PC-9 (cell line): Measurements from ENCODE around the gene ALB. TPM values are rescaled to one million over a fixed set of nuclear protein-coding genes. Genes with fewer than 3 reads are reported as not detected.
"Not testable (repeated sequence)": the region's sequence is repeated elsewhere in the genome, so short reads cannot be mapped to it uniquely, and the experiment has no call there.

ENCODE experiments used
- Bru-seq: library from RNA; stranded (reverse); fragments of 400-500 nt; gene quantifications from one replicate; lab custom pipeline; 2021; lab: Mats Ljungman, UMichigan
- BruChase-seq, 2 experiments: library from RNA; stranded (reverse); fragments of 400-500 nt; gene quantifications; one replicate each; lab custom pipeline; 2021; lab: Mats Ljungman, UMichigan
- BruUV-seq: library from RNA; stranded (reverse); fragments of 400-500 nt; replicated peaks from 2 replicates; lab custom pipeline; 2021; lab: Mats Ljungman, UMichigan
- CTCF ChIA-PET: fragments of 300-600 bp; sonication (Branson Sonifier 250); formaldehyde crosslinking; loops from one replicate; lab custom pipeline; 2022; ENCODE audit warnings: antibody characterized with exemption; lab: Charles Lee
- POLR2A ChIA-PET: fragments of 300-600 bp; sonication (Branson Sonifier 250); formaldehyde crosslinking; loops from one replicate; lab custom pipeline; 2022; ENCODE audit warnings: antibody characterized with exemption; ENCODE audit not compliant: unreplicated experiment; lab: Charles Lee
- DNase-seq, 2 experiments: peaks; one replicate each; pipeline versions ENCODE4 v3.0.0 to v3.0.0-alpha.2; 2015 to 2022; ENCODE audit warnings: mixed read lengths in 1 of 2
- H2AFZ ChIP-seq: fragments of 200-600 bp; sonication (generic); 2 replicates; pipeline ENCODE4 v1.8.1; 2017; ENCODE audit warnings: antibody characterized with exemption
- H3F3A ChIP-seq: fragments of 200-600 bp; sonication (generic); 2 replicates; pipeline ENCODE4 v1.8.1; 2017; ENCODE audit warnings: antibody characterized with exemption, mild to moderate bottlenecking, low read depth; ENCODE audit not compliant: insufficient read depth
- H3K27ac ChIP-seq: fragments of 200-600 bp; sonication (generic); 2 replicates; pipeline ENCODE4 v1.6.1; 2016; ENCODE audit warnings: mixed run types
- H3K27me3 ChIP-seq: fragments of 200-600 bp; sonication (generic); 2 replicates; pipeline ENCODE4 v1.6.1; 2016; ENCODE audit warnings: low read depth, mixed run types; ENCODE audit not compliant: insufficient read depth
- H3K36me3 ChIP-seq: fragments of 200-600 bp; sonication (generic); 2 replicates; pipeline ENCODE4 v1.6.1; 2016; ENCODE audit warnings: low read depth, mixed run types
- H3K4me1 ChIP-seq: fragments of 200-600 bp; sonication (generic); replicated peaks from 2 replicates; pipeline ENCODE4 v1.6.1; 2016; ENCODE audit warnings: mixed run types; ENCODE audit not compliant: insufficient read depth
- H3K4me2 ChIP-seq: fragments of 200-600 bp; sonication (generic); 2 replicates; pipeline ENCODE4 v1.6.1; 2017; ENCODE audit warnings: mixed run types
- H3K4me3 ChIP-seq: fragments of 200-600 bp; sonication (generic); 2 replicates; pipeline ENCODE4 v1.6.1; 2016; ENCODE audit warnings: mixed run types
- H3K79me2 ChIP-seq: fragments of 200-600 bp; sonication (generic); 2 replicates; pipeline ENCODE4 v1.6.1; 2017; ENCODE audit warnings: low read depth, mixed run types
- H3K9me2 ChIP-seq: fragments of 200-600 bp; sonication (generic); 2 replicates; pipeline ENCODE4 v1.8.1; 2017; ENCODE audit warnings: mild to moderate bottlenecking; ENCODE audit not compliant: insufficient read depth
- H3K9me3 ChIP-seq: fragments of 200-600 bp; sonication (generic); 2 replicates; pipeline ENCODE4 v1.8.1; 2016; ENCODE audit warnings: low read depth; ENCODE audit not compliant: insufficient read depth
- H4K20me1 ChIP-seq: fragments of 200-600 bp; sonication (generic); 2 replicates; pipeline ENCODE4 v1.8.1; 2017; ENCODE audit not compliant: insufficient read depth
- CTCF ChIP-seq: fragments of 200-600 bp; sonication (generic); conservative IDR thresholded peaks from 2 replicates; pipeline ENCODE4 v1.6.1; 2017; ENCODE audit warnings: mixed run types, antibody characterized with exemption, mild to moderate bottlenecking, moderate library complexity
- EZH2 ChIP-seq: fragments of 200-600 bp; sonication (generic); IDR thresholded peaks from 2 replicates; pipeline ENCODE4 v1.8.0; 2017; ENCODE audit warnings: antibody characterized with exemption, low read depth
- intact Hi-C: fragments of 100-400 bp; cut with micrococcal nuclease; formaldehyde crosslinking; loops from one replicate; pipeline ENCODE4 v1.10.0; 2022; ENCODE audit not compliant: unreplicated experiment
- long read RNA-seq: library from polyadenylated mRNA; stranded (forward); transcript quantifications from one replicate; pipeline ENCODE4 v2.0.0, GENCODE V29; 2022
- total RNA-seq: library from RNA; stranded (reverse); gene quantifications from 2 replicates; pipeline ENCODE4 v1.2.3, GENCODE V29; 2021

ALB gene
- total RNA-seq (not detected in 2 replicates), Bru-seq, nascent RNA (not detected), BruChase-seq, experiment 1, labeled RNA remaining after a 2-hour chase (percentile 13 among the genes with signal in this experiment), BruChase-seq, experiment 2, labeled RNA remaining after a 6-hour chase (not detected)
- long read RNA-seq, result 0 reads

DNA sequence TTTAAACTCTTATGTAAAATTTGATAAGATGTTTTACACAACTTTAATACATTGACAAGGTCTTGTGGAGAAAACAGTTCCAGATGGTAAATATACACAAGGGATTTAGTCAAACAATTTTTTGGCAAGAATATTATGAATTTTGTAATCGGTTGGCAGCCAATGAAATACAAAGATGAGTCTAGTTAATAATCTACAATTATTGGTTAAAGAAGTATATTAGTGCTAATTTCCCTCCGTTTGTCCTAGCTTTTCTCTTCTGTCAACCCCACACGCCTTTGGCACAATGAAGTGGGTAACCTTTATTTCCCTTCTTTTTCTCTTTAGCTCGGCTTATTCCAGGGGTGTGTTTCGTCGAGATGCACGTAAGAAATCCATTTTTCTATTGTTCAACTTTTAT is at the start of gene ALB:
TSS of gene ALB (plus strand) at position 246 of the 400 bp plus-strand sequence. CDS start at position 287, 41 bp downstream.
- DNase-seq, result no peak
- intact Hi-C loops, result no loop called here
- no peaks in the 10 kb centered on the region for H4K20me1 ChIP-seq
- H3F3A ChIP-seq, result no peaks in the 10 kb centered on the region
- ChIA-PET POLR2A (no interaction called here), CTCF (no interaction called here)
- no peaks in the 10 kb centered on the region for H3K4me1 ChIP-seq
- no peaks in the 10 kb centered on the region for H3K36me3 ChIP-seq
- TF ChIP-seq EZH2, result no peak
- no peak for TF ChIP-seq CTCF
- H3K4me2 ChIP-seq, result no peak within 1 kb of the TSS
- H3K27ac ChIP-seq, result no peak within 1 kb of the TSS
- no peaks in the 10 kb centered on the region for H3K27me3 ChIP-seq
- H3K9me3 ChIP-seq, result no peaks in the 10 kb centered on the region
- BruUV-seq, result no TSS peak
- no peak within 1 kb of the TSS for H3K4me3 ChIP-seq
- H3K79me2 ChIP-seq, result no peaks in the 10 kb centered on the region
- no peaks in the 10 kb centered on the region for H3K9me2 ChIP-seq
- no peak within 1 kb of the TSS for H2AFZ ChIP-seq

GRCh38 chr4:73357174-73357573 is 46.9 kb upstream of the ALB start:
- H3K4me1 ChIP-seq, H3K27me3 ChIP-seq, H3K4me3 ChIP-seq, H2AFZ ChIP-seq, intact Hi-C loops, H3F3A ChIP-seq, BruUV-seq, POLR2A ChIA-PET, H3K36me3 ChIP-seq, H4K20me1 ChIP-seq, H3K27ac ChIP-seq, H3K9me3 ChIP-seq, CTCF ChIA-PET, DNase-seq, H3K79me2 ChIP-seq, H3K9me2 ChIP-seq, H3K4me2 ChIP-seq: not testable (repeated sequence)

DNA sequence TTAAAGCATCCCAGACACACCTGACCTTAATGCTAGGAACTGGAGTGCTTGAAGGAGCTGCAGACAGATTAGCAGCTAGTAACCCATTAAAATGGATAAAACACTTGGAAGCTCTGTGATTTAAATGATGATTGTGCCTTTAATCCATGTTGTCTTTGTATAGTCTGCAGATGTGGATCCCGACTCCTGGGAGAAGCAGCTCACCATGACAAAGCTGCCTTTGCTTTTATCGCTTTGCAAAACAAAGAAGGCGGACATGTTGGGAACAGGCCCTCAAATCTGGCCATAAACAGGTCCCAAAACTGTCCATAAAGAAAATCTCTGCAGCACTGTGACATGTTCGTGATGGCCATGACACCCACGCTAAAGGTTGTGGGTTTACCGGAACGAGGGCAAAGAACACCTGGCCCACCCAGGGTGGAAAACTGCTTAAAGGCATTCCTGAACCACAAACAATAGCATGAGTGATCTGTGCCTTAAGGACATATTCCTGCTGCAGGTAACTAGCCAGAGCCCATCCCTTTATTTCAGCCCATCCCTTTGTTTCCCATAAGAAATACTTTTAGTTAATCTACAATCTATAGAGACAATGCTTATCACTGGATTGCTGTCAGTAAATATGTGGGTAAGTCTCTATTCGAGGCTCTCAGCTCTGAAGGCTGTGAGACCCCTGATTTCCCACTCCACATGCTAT is 34.4 kb upstream of the ALB start:
- H3F3A ChIP-seq, H3K4me3 ChIP-seq, BruUV-seq, H4K20me1 ChIP-seq, H3K4me1 ChIP-seq, H3K27ac ChIP-seq, H2AFZ ChIP-seq, POLR2A ChIA-PET, H3K79me2 ChIP-seq, H3K9me2 ChIP-seq, CTCF ChIA-PET, H3K27me3 ChIP-seq, H3K36me3 ChIP-seq, DNase-seq, H3K9me3 ChIP-seq, H3K4me2 ChIP-seq, intact Hi-C loops: not testable (repeated sequence)

DNA sequence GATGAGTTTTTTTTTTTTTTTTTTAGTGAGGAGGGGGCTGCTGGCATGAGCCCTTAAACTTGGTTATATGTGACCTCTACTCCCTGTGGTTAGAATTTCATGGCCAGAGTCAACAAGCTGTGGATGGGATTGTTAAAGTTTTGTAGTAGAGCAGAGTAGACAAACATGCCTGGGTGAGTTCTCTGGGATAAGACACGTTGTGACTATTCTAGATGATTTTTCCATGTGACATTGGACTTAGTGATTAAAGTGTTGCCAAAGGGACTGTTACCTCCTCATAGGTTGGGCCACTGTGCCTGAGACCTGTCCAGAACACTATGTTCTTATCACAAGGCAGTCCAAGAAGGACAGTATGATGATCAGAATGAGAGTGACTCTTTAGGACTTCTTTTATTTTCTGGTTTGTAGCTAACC is 28.8 kb upstream of the ALB start:
- no peak overlapping the region for H3K4me2 ChIP-seq
- no TSS peak for BruUV-seq
- H3K79me2 ChIP-seq, result no peaks in the 10 kb centered on the region
- H3K9me3 ChIP-seq, result no peaks in the 10 kb centered on the region
- H2AFZ ChIP-seq, result no peak overlapping the region
- ChIA-PET CTCF (no interaction called here), POLR2A (no interaction called here)
- no peaks in the 10 kb centered on the region for H3K9me2 ChIP-seq
- no peak overlapping the region for H3K4me3 ChIP-seq
- no peak for DNase-seq
- H3K36me3 ChIP-seq, result no peaks in the 10 kb centered on the region
- no peaks in the 10 kb centered on the region for H3K27me3 ChIP-seq
- intact Hi-C loops, result no loop called here
- H3K4me1 ChIP-seq, result no peaks in the 10 kb centered on the region
- no peak overlapping the region for H3K27ac ChIP-seq
- no peaks in the 10 kb centered on the region for H3F3A ChIP-seq
- no peaks in the 10 kb centered on the region for H4K20me1 ChIP-seq
- no peak for TF ChIP-seq CTCF
- TF ChIP-seq EZH2, result no peak
